ENCODE data around the gene CYTH1.

GRCh38 chr17:78803186-78803845 lies 21.2 kb upstream of the CYTH1 start:
- TF ChIP-seq YY1 (IDR thresholded peaks at IDR 0.05; ENCODE audit: low read depth, low read length) (no peak), RAD21 (IDR thresholded peaks at IDR 0.05; ENCODE audit: insufficient read depth, low read depth, low read length) (no peak)

Measured in GM12878 (cell line).